Kidney (tissue), 14 donors: ENCODE data around the gene WDR70. TPM values are rescaled to one million over a fixed set of nuclear protein-coding genes. Genes with fewer than 3 reads are reported as not detected.

Source experiments
- DNase-seq, 5 donors: peaks; one replicate each; pipeline ENCODE4 v3.0.0-alpha.2; 2013 to 2020
- FAIRE-seq: peaks from 2 replicates; lab custom pipeline; 2012; peaks lifted over from hg19 to GRCh38; lab: Jason Lieb, UNC
- H3K27ac ChIP-seq, 2 donors: one replicate each; pipeline ENCODE4 v1.7.0; 2013; ENCODE audit warnings: low read depth in 2 of 2, low read length in 2 of 2, inconsistent platforms in 1 of 2
- H3K27me3 ChIP-seq: one replicate; pipeline ENCODE4 v1.7.1; 2013; ENCODE audit warnings: low read length, inconsistent platforms; ENCODE audit not compliant: control insufficient read depth, insufficient read depth
- H3K36me3 ChIP-seq, 3 donors: one replicate each; pipeline versions ENCODE4 v1.7.0 to v1.7.1; 2013; ENCODE audit warnings: low read length in 3 of 3, control low read depth in 1 of 3, inconsistent platforms in 1 of 3; ENCODE audit not compliant: insufficient read depth in 3 of 3, control insufficient read depth in 2 of 3
- H3K4me1 ChIP-seq, 3 donors: one replicate each; pipeline versions ENCODE4 v1.7.0 to v1.7.1; 2013; ENCODE audit warnings: low read length in 3 of 3, inconsistent platforms in 1 of 3, low read depth in 1 of 3; ENCODE audit not compliant: control insufficient read depth in 2 of 3, insufficient read depth in 2 of 3
- H3K4me3 ChIP-seq, 3 donors: one replicate each; pipeline versions ENCODE4 v1.7.0 to v1.8.1; 2013; ENCODE audit warnings: low read length in 3 of 3, control low read depth in 1 of 3, inconsistent platforms in 1 of 3
- H3K9ac ChIP-seq, 3 donors: one replicate each; pipeline versions ENCODE4 v1.7.0 to v1.7.1; 2013; ENCODE audit warnings: low read length in 3 of 3, control low read depth in 1 of 3, inconsistent platforms in 1 of 3
- H3K9me3 ChIP-seq, 3 donors: one replicate each; pipeline versions ENCODE4 v1.7.0 to v1.7.1; 2013; ENCODE audit warnings: low read length in 3 of 3, control low read depth in 1 of 3, inconsistent platforms in 1 of 3; ENCODE audit not compliant: control insufficient read depth in 2 of 3, insufficient read depth in 1 of 3
- CTCF ChIP-seq: IDR thresholded peaks from 3 replicates; pipeline ENCODE4 v1.5.1; 2012; ENCODE audit warnings: mild to moderate bottlenecking, moderate library complexity, borderline replicate concordance; ENCODE audit not compliant: insufficient read depth; ENCODE audit errors: extremely low read depth
- intact Hi-C: fragments of 100-400 bp; cut with DNase I; formaldehyde crosslinking; loops from one replicate; pipeline ENCODE4 v1.11.1; 2022
- polyA plus RNA-seq: library from polyadenylated mRNA; stranded (reverse); fragments of 350-450 nt; fragmentation: Illumina TruSeq; extraction: RNeasy Lipid Tissue Mini Kit (QIAGEN cat#74804); gene quantifications from one replicate; pipeline ENCODE4 v1.2.3, GENCODE V29; 2014; ENCODE audit warnings: low read depth, low replicate concordance; ENCODE audit not compliant: insufficient read depth
- total RNA-seq: library from RNA; stranded (reverse); fragmentation: NEBNext Ultra II Directional; extraction: Animal tissue kit (Norgen Biotek cat#: 25700); gene quantifications from one replicate; pipeline ENCODE4 v1.2.1, GENCODE V29; 2021
- donor health status: control.
- donor health status: control.
- donor health status: control.
- donor health status: control.
- donor health status: control.
- donor health status: DM: yes; HTN: yes; CAD: no.
- donor health status: Normal renal cell carcinoma (clear cell type).

WDR70 gene
- total and polyA plus RNA-seq, 2 donors from 2014 or later: 27.2 to 32.3 TPM

GRCh38 chr5:37694867-37695266, 315.7 kb downstream of the WDR70 start:
- H3K36me3 ChIP-seq: no peaks in the 10 kb centered on the region

GRCh38 chr5:37695647-37696046, 316.5 kb downstream of the WDR70 start:
- no peak overlapping the region for H3K27ac ChIP-seq
- no peaks in the 10 kb centered on the region for H3K36me3 ChIP-seq
- peaks cover 0 to 4% (median 0%) of the 10 kb centered on the region in 3 donors for H3K9me3 ChIP-seq
- DNase-seq (no peak), FAIRE-seq (no peak)
- H3K4me3 ChIP-seq: no peak overlapping the region
- no peak for TF ChIP-seq CTCF
- no peaks in the 10 kb centered on the region for H3K4me1 ChIP-seq
- H3K9ac ChIP-seq: no peak overlapping the region
- H3K27me3 ChIP-seq: no peaks in the 10 kb centered on the region
- intact Hi-C loops: no loop called here

More at GRCh38 chr5:37694867-37695266, 315.7 kb downstream of the WDR70 start:
- no peak for TF ChIP-seq CTCF
- no peaks in the 10 kb centered on the region for H3K4me1 ChIP-seq
- H3K4me3 ChIP-seq: no peak overlapping the region
- DNase-seq (no peak), FAIRE-seq (no peak)
- no peak overlapping the region for H3K27ac ChIP-seq
- no peak overlapping the region for H3K9ac ChIP-seq
- peaks cover 0 to 4% (median 0%) of the 10 kb centered on the region in 3 donors for H3K9me3 ChIP-seq
- H3K27me3 ChIP-seq: no peaks in the 10 kb centered on the region
- intact Hi-C loops: no loop called here

- Histone ChIP-seq H3K27ac (no peak overlapping the region), H3K9me3 (peaks cover 0 to 4% (median 0%) of the 10 kb centered on the region in 3 donors), H3K27me3 (no peaks in the 10 kb centered on the region), H3K4me3 (no peak overlapping the region), H3K9ac (no peak overlapping the region), H3K4me1 (no peaks in the 10 kb centered on the region), H3K36me3 (no peaks in the 10 kb centered on the region)
- no peak for TF ChIP-seq CTCF
- DNase-seq (no peak), FAIRE-seq (no peak)
- intact Hi-C loops: no loop called here
Measured at GRCh38 chr5:37696190-37697021, 317.3 kb downstream of the WDR70 start.
